Measurements from ENCODE around the gene PXDN.
"Not testable (repeated sequence)": the region's sequence is repeated elsewhere in the genome, so short reads cannot be mapped to it uniquely, and the experiment has no call there.

The PXDN gene

DNA sequence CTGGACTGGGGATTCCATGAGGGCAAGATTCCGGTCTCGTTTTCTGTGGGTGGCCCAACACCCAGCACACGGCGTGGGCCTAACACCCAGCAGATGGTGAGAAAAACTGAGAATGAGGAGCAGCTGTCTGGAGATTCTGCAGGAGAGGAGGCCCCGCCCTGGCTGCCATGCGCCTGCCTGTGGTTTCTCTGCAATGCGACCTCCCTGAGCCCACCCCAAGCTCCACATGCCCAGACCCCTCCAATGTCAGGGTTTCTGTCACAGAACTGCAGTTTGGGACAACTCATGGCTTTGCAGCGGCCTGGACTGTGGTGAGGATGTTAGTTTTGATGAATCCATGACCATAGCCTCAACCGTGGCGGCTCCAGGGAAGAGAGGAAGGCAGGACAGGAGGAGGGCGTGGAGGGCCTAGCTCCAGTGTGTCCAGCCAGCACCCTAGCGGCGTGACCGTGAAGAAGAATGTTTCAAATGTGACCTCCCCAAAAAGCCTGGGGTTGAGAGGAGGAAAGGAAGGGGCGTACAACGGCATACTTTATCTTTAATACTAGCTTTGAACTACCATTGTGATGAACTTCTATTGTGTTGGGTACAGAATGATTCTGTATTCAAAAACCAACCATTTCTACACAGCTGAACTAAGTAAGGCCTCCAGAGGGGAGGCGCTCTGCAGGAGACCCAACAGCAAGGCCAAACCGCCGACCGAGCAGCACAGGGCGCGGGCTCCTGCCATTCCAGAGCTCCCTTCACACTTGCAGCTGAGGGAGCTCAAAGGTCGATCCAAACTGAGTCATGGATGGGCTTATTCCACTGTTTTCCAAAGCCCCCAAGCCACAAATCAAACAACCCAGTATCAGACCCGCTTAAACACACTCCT lies 3.4 kb downstream of the PXDN start:
- no peak for DNase-seq

DNA sequence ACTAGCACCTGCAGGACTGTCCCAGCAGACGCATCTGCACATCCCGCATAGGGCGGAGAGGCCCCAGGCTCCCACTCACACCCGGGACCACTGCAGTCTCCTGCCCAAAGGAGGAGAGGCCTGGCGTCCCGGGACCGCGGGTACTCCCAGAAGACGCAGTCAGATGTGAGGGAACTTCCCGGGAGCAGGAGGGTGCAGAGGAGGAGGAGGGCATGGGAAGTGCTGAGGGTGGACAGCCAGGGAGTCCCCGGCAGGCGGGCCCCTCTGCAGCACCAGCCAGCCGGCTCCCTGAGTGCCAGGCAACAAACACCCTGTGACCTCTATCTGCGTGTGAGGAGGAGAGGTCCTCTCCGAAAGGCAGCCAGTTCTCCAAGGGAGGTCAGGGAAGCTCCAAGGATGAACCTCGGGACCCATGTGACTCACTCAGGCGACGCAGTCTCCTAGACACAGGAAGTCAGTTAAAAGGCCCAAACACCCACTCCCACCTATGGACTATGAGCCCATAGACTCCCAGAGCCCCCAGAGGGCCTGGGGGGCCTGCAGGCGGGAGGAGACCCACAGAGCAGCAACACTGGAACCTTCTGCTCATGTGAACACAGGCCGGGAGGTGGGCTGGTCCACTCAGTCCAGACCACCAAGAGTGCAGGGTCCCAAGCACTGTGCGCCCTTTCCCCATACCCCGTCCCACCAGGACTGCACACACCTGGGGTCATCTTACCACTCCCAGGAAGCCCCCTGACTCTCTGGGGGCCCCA lies 4.2 kb downstream of the PXDN start:
- DNase-seq, result no peak

DNA sequence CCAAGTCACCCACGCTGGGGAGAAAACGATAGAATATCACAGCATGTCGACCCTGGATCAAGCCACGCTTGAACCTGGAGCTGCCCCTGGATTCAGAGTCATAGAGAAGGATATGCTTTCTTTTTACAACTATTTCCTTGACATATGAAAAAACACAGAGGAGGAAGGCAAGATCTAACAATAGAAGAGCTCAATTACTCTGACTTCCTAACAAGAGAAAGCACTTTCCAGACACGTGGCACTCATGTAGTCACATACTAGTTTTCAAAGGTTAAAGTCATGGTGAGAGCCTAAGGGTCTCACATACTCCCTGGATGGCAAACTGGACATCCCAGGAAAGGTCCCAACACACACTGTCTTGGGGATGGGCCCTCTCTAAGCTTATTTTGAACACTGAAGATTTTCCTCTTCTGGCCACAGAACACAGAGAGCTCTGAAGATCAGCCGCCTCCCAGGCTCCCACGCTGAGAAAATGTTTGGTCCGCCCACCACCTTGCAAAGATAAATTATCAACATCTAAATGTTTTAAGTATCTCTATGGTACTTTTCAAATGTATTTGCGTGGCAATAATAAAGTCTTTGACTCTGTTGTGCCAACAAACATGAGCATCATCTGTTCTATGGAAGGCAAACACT lies 4.9 kb downstream of the PXDN start:
- no peak for DNase-seq

DNA sequence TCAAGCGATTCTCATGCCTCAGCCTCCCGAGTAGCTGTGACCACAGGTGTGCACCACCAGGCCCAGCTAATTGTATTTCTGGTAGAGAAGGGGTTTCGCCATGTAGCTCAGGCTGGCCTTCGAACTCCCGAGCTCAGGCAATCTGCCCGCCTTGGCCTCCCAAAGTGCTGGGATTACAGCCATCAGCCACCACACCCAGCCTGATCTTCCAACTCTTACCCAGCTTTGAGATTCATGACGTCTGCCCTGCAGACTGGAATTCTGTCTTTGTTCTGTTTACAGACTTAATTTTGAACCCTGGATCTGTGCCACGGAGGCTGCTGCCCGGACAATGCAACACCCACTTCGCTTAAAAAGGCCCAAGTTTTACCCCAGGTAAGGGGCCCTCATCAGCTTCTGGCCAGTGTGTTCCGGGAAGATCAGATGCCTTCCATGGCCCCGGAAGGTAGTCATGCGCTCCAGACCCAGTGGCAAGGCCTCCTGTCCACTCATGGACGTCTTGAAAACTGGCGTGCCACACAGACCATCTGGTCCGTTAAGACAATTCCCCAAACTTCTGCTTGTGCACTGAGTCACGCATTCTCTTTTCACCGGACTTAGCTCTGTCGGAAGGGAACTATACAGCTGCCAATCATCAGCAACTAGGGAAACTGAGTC lies 5.5 kb downstream of the PXDN start:
- DNase-seq, result no peak

DNA sequence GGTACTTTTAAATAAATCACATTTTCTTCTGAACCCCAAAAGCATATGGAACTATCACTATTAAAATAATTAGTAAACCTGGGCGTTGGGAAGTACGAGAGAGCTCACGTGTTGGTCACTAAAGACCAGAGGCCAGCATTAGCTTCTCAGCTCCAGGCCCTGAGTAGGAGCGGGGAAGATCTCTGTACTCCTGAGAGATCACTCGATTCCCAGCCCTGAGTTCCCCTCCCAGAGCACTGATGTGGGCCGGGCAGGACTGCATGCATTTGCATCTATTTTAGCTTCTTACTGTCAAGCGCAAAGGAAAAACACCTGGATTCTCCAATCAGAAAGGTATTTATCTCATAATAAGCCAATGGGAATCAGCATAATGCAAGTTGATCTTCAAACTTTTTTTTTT lies 6.2 kb downstream of the PXDN start:
- no peak for DNase-seq

DNA sequence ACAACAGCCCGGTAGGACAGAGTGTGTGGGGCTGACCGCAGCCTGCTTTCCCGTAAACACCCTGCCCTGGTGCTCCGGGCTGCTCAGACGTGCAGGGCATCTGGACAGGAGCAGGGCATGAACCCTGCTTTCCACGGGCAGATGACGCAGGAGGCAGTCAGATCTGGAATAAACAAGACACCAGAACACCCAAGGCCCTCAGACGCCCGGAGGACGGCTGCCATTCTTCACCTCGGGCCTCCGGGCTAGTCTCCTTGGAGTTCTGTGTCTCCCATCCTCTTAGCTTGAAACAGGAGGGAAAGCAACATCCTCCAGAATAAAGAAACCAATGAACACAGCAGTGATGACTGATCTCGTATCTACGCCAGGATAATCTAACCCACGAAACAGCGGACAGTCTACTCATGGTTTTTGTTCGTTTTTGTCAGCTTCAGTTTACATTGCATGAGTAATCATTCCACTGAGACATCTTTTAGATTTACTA lies 7.3 kb downstream of the PXDN start:
- no peak for DNase-seq

DNA sequence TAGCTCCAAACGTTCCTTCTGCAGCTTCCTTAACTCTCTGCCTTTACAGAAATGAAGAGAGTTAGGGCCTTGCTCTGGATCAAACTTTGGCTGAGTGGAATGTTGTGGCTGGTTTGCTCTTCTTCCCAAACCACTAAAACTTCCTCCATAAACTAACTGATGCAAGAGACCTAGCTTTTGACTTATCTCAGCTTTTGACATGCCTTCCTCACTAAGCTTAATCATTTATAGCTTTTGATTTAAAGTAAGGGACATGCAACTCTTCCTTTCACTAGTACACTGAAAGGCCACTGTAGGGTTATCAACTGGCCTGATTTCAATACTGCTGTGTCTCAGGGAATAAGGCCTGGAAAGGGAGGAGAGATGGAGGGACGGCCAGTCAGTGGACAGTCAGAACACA lies 8.3 kb downstream of the PXDN start:
- no peak for DNase-seq

DNA sequence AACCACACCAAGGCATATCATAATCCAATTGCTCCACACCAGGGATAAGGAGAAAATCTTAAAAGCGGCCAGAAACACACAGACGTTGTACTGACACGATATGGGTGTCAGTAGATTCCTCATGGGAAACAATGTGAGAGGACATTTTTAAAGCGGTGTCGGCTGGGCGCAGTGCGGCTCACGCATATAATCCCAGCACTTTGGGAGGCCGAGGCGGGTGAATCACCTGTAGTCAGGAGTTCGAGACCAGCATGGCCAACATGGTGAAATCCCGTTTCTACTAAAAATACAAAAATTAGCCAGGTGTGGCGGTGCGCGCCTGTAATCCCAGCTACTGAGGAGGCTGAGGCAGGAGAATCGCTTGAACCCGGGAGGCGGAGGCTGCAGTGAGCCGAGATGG lies 11.0 kb downstream of the PXDN start:
- not testable (repeated sequence) for DNase-seq

DNA sequence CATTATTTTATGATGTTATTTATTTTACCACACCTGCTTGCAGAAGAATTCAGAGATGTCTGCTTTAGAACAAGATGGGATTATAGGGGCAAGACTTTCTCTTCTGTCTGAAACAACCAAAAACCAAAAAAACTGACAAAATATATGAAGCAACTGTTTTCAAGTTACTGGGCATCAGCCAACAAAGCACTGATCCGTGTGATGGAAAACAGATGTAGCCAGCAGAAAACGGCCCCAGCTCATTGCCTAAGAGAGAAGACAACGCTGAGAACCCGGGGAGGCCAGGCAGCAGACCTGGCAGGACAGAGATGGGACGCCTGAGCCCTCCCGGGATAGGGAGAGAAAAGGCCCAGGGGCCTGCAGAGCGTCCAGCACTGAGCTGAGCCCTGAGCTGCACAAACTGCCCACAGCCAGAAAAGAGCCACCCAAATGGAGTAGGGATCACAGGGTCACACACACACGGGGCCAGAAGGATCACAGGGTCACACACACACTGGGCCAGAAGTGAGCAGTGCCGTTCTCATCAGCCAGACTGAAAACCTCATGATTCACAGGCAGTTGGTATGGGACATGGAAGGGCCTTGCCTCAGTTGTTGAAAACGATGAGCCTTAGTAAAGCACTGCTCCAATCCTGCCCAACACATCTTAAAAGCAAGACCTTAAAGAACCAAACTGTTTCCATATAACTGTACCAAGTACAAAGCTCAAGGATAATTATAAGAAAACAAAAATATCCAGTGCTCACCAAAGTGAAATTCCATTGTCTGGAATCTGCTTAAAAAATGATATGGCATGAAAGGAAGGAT lies 12.1 kb downstream of the PXDN start:
- DNase-seq, result no peak

DNA sequence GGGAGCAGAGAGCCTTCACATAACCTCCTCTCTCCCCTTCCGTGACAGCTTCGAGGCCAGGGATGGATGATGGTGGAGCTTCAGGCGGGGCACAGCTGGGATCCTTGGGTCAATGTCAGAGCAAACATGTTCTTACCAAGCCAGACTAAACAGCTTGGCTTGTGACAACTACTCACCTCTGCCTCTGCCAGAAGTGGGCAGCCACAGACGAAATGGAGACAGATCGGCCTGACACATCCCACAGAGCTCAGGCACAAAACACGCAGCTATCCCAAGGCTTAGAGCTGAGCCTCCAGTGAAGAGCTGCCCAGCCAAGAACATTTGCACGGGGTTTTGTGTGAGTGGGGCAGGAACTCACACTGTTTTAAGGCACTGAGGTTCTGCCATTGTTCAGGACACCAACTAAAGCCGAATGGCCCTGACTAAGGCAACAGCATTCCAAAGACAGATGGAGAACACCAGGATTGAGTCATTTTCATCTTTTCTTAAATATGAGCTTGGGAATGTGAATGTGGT lies 12.8 kb downstream of the PXDN start:
- DNase-seq, result no peak

DNA sequence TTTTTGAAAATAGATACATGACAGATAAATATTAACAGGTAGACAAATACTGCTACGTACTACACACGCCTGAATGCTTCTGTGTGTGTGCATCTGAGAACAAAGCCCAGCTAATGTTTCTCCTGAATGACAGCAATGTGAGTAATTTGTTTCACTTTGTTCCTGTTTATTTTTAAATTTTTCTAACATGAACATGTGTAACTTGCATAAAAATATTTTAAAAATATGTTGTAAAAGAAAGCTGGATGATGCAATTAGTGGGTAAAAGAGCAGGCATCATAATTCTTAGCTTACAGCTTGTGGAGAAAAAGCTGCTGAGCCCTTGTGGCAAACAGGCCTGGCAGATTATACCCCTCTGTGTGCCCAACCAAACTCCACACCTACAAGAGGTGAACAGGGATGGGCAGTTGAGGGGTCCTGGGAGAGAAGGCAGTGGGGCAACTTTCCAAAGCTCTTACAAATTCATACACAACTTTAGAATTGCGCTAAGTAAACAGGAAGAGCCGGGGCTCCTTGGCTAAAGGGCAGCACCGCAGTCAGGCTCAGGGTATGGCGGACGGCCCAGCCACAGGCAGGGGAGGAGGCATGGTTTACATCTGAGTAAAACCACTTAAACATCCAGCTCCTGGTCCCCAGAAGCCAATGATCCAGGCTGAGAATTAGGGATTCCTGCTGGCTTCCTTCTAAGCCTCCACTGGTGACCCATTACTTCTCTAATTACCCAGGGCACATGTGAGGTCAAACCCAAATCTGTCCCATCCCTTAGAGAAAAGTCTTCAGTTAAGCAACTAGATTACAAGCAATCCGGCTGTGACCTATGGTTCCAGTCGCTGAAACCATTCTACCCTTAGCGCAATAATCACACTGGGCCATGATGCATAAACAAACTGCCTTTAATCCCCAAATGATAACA lies 14.0 kb downstream of the PXDN start:
- no peak for DNase-seq

DNA sequence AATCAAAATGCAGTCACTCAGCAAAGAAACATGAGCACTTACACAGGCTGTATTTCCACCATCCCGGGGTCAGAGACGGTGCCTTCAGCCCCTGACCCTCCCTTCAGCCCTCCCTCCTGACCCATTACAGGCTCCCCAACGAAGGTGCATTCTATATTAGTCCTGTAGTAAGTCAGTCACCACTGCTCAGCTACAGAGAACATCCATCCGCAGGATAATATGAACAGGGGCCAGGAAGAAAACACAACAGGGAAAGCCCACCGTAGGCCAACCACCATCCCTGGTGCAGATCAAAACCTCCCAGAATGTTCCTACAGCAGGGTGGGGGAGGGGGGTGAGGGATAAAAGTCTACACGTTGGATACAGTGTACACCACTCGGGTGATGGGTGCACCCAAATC lies 15.1 kb downstream of the PXDN start:
- no peak for DNase-seq

DNA sequence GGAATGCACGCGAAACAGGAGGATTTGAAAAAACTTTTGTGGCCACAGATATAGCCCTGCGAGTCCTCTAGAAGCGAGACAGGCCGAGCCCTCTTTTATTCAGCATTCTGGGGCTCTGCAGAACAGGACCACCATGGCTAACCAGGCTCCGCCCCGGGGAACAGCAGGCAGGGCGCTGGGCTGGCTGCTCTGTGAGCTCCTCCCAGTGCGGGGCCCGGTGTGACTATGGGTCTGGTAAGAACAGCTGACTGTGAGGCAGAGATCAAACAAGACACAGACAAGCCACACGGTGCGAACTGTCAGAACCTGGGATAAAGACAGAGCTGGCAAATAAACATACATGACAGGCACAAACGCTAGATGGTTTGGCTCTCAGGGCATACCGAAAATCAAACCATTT lies 15.5 kb downstream of the PXDN start:
- no peak for DNase-seq

DNA sequence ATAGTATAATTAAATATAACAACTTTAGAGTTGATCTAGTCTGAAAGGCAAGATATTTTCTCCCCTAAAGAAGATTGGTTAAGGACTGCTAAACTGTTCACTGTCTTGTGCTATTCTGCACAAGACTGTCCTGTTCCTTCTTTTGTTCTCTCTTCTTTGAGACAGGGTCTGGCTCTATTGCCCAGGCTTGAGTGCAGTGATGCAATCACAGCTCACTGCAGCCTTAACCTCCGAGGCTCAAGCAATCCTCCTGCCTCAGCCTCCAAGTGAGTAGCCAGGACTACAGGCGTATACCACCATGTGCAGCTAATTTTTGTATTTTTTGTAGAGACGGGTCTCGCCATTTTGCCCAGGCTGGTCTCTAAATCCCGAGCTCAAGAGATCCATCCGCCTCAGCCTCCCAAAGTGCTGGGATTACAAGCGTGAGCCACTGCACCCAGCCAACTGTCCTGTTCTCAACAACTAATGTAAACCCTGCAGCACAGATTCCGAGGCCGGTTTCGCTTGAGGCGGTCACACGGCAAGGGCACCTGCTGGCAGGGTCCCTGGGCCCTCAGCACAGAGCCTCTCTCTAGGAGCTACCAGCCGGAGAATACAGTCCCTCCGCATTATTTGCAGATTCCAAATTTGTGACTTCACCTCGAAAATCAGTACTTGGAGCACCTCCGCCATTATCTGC lies 16.4 kb downstream of the PXDN start:
- DNase-seq, result no peak

DNA sequence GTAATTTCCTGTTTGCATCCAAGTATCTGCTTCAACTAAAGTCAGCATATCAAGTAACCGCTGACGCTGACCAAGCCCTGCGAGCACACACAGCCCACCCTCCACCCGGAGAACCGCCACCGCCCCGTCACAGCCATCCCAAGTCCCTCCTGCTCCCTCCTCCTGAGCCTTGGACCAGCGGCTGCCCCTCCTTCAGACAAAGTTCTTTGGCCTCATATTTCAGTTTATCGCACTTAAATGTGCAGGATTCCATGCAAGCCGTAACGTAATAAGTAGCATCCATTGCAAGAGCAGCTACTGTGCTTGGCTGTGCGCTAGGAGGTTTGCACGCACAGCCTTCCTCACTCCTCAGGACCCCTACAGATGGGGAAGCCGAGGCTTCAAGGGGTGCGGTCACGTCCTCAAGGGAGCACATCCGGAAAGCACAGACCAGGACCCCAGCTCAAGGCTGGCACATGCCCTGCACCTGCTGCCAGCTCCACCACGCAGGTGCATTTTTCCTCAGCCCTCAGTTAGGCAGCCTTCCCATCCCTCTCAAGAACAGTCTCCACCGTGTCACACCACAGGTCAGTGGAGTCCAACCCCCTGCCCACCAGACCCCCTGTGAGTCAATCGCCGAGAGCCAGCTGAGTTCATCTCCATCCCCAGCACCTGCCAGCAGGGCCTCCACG lies 17.1 kb downstream of the PXDN start:
- no peak for DNase-seq

DNA sequence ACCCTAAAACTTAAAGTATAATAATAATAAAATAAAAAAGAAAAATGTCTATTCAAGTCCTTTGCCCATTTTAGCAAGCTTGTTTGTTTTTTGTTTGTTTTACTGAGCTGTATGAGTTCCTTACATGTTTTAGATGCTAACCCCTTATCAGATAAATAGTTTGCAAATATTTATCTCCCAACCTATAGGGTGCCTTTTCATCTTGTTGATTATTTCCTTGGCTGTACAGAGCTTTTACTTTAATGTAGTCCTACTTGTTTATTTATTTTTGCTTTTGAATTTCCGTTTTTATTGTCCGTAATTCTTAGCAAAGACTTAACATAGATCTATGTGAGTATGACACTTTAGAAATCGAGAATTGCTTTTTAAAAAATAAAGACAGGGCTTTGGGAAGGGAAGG lies 17.8 kb downstream of the PXDN start:
- DNase-seq, result no peak

DNA sequence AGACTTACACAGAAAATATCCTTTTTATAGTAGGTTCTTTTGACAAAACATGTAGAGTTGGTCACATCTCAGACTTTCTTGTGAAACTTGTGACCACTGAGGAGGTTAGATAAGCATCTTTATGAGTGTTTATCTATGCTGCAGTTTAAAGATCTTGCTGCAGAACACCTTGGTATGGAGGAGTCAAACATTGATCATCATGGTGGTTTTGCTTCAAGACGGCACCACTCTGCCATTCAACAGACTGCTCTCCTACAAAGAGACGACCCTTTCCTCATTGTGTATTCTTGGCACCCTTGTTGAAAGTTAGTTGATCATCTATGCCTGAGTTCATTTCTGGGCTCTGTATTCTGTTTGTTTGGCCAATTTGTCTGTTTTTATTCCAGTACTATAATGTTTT lies 20.0 kb downstream of the PXDN start:
- DNase-seq, result not testable (repeated sequence)

DNA sequence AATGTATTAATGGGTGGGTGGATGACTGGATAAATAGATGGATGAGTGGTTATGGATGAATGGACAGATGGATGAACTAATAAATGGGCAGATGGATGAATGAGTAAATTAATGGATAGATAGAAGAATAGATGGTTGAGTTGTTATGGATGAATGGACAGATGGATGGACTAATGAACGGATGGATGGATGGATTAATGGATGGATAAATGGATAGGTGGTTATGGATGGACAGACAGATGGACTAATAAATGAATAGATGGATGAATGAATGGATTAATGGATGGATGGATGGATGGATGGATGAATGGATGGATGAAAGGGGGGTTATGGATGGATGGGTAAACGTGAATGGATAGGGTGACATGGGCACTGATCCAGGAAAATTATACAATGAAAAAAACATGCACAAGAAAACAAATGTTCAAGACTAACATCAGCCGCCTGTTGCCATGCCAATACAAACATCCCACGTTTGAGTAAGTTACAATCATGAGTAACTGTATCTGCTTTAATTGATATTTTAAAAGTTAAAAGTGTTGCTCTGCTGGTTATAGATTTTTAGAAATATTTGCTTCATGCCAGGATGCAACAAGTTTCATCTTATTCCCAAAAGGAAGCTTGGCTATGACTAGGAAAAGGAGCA lies 20.8 kb downstream of the PXDN start:
- DNase-seq, result no peak

DNA sequence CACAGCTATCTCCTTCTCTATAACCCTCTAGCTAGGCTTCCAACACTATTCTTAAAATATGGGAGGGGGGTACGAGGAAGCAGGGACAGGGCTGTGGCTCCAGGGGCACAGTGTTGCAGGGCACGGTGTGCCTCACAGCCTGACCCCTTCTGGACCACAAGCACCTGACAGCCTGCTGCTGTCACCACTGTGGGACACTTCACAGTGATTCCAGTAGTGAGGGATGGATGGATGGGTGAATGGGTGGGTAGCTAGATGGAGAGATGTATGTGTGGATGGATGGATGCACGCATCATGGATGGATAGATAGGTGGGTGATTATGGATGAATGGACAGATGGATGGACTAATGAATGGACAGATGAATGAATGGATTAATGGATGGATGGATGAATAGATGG lies 21.6 kb downstream of the PXDN start:
- no peak for DNase-seq

Measured in activated CD4-positive, alpha-beta T cell treated with anti-CD3 and anti-CD28 coated beads for 48 hours (primary cell).